Measurements from ENCODE around the gene PLCL1. TPM values are rescaled to one million over a fixed set of nuclear protein-coding genes. Genes with fewer than 3 reads are reported as not detected.

Gene PLCL1
- total RNA-seq, 1 donor from 2014 or later: 96.2 TPM

Other genes with a start within 250 kb of the PLCL1 start
- gene RFTN2, start 129.0 kb upstream of the PLCL1 start, total RNA-seq: 7.5 TPM
- gene MARS2, start 99.2 kb upstream of the PLCL1 start, total RNA-seq: 7.5 TPM
- gene BOLL, start 19.3 kb upstream of the PLCL1 start, total RNA-seq: not detected

Measured in Right ventricle myocardium inferior (tissue), 1 donor.